Fibroblast of skin of left biceps (primary cell): Measurements from ENCODE around the gene MICOS13.

ENCODE experiments used
- DNase-seq, 2 experiments: peaks; one replicate each; pipeline ENCODE4 v3.0.0-alpha.2; 2013; ENCODE audit warnings: low read depth in 2 of 2

Gene MICOS13

GRCh38 chr19:5667751-5668271 lies 12.5 kb downstream of the MICOS13 start:
- no peak for DNase-seq

- no peak for DNase-seq
Observed at GRCh38 chr19:5666921-5667610, 13.2 kb downstream of the MICOS13 start.

- no peak for DNase-seq
Observed at GRCh38 chr19:5665781-5666513, 14.4 kb downstream of the MICOS13 start.

GRCh38 chr19:5664515-5664914 lies 15.8 kb downstream of the MICOS13 start:
- DNase-seq: no peak

- DNase-seq: no peak
Observed at GRCh38 chr19:5663904-5664303, 16.4 kb downstream of the MICOS13 start.

- DNase-seq: no peak
Observed at GRCh38 chr19:5661483-5661882, 18.8 kb downstream of the MICOS13 start.

DNA sequence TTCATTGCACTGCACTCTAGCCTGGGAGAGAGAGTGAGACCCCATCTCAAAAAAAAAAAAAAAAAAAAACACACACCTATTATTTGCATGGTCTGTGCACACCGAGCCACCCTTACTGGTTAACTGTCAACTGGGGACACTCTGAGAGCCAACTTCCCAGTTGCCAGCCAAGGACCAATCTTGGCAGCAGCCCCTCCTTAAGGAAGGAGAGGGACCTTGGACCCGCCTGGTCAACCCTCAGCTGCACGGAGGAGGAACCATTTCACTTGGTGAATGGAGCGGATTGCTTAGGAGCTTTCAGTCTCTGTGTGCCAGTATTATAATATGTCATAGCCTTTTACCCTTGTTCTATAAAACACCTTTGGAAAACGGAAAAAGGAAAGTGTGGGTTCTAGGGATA lies 24.9 kb downstream of the MICOS13 start:
- DNase-seq: no peak

GRCh38 chr19:5654931-5655330 lies 25.4 kb downstream of the MICOS13 start:
- DNase-seq: no peak

GRCh38 chr19:5652261-5652660 lies 28.1 kb downstream of the MICOS13 start:
- DNase-seq: no peak

DNA sequence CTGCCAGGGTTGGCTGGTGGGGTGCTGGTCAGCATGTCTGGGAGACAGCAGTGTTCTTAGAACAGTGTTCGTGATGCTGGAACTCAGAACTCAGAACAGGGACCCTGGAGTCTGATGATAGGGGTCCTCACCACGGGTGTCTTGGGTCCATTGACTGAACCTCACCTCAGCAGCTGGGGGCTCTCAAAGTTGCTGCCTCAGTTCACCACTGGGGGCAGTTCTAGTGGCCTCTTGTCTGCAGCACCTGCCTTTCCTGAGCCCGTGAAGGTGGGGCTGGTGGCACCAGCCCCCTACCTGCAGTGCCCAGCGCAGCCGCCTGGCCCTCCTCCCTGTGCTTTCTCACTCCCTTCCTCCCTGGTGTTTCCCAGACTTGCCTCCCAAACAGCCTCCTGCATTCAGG lies 29.0 kb downstream of the MICOS13 start:
- no peak for DNase-seq

GRCh38 chr19:5648464-5648863 lies 31.9 kb downstream of the MICOS13 start:
- DNase-seq: no peak

GRCh38 chr19:5646703-5647102 lies 33.6 kb downstream of the MICOS13 start:
- DNase-seq: no peak

DNA sequence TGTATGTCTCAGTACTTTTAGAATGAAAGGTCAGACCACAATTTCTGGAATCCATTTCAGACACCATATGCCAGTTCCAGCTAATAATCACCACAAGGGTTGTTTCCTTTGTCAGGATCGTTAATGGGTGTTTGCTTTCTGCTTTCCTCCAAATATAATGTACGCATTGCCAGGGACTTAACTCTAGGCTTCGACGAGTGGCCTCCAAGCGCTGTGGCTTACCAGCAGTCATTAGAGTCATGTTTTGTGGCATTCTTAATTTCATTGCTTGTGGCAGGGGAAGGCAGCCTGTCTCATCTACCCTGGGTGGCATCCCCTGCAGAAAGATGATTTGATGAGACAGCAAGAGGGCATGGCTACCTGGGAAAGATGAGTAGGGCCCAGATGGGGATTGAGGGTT lies 34.9 kb downstream of the MICOS13 start:
- no peak for DNase-seq

- DNase-seq: no peak
Observed at GRCh38 chr19:5644037-5644436, 36.3 kb downstream of the MICOS13 start.

DNA sequence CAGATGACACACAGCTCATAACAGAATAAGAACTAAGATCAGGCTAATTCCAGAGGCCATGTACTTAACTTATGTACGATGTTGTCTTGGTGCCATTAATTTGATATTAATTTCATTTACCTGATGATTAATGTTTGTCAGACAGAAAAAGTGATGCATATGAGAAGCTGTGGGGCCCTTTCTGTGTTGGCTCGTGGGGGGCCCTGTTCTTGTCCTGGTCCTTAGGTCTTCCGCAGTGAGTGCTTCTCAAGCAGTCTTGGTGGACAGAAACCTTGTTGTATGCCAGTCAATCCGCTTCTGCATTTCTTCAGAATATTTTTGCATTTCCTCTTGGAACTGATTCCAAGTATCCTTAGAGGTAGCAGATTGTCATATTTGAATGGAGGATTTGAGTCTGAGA lies 37.3 kb downstream of the MICOS13 start:
- no peak for DNase-seq

GRCh38 chr19:5642204-5642603 lies 38.1 kb downstream of the MICOS13 start:
- DNase-seq: no peak

- DNase-seq: no peak
Observed at GRCh38 chr19:5641171-5641570, 39.1 kb downstream of the MICOS13 start.

GRCh38 chr19:5637971-5638370 lies 42.3 kb downstream of the MICOS13 start:
- DNase-seq: no peak

DNA sequence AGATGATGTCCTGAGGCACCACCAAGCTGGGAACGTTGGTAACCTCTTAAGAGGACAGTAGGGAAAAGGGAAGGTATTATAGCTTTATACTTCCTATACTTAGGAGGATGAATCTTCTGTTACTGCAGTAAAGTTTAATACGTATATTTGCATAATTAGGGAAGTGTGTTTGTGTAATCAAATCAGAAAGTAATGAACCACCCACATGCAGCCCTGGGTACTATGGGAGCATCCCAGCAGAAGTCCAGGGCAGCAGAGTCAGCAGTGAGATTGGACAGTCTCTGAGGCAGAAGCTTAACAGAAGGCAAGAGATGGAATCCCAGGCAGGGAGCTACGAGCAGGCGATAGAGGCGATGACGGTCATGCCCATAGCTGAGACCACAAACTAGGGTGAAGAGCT lies 44.9 kb downstream of the MICOS13 start:
- DNase-seq: no peak

- DNase-seq: no peak
Observed at GRCh38 chr19:5632657-5633056, 47.7 kb downstream of the MICOS13 start.

DNA sequence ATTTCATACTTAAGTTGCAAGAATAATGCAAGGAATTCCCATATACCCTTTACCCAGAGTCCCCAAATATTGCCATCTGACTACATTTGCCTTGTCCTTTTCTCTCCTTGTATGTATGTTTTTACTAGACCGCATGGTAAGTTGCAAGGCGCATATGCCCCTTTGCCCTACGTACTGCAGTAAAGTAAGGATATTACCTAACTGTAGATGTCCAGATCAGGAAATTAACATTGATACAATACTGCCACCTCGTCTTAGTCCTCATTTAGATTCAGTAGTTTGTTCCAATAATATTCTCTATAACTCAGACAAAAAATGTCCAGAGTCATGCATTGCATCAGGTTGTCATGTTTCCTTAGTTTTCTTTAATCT lies 48.1 kb downstream of the MICOS13 start:
- no peak for DNase-seq

DNA sequence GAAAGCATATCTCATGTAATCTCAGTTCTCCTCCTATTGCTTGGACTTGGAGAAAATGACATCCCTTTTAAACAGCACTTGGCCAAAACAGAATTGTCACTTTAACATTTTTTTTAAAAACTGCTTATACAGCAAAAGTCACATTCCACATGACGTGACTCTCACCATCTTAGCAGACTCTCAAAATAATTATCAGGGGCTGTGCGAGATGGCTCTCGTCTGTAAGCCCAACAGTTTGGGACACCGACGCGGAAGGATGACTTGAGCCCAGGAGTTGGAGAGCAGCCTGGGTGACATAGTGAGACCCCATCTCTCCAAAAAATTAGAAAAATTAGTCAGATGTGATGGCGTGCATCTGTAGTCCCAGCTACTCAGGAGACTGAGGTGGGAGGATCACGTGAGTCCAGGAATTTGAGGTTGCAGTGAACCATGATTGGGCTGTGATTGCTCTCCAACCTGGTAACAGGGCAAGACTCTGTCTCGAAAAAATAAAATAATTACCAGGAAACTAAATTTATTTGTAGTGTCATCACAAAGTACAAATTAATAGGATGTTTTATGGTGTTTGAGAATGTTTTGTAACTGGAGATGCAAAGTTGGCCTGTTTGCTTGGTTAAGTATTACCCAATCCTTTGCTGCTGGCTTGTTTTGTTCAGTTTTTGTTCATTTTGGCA lies 48.6 kb downstream of the MICOS13 start:
- DNase-seq: no peak
